Measurements from ENCODE around the gene GIT1. TPM values are rescaled to one million over a fixed set of nuclear protein-coding genes. Genes with fewer than 3 reads are reported as not detected.

The GIT1 gene
- total RNA-seq, 2 donors from 2014 or later = 45.0 to 47.4 TPM

DNA sequence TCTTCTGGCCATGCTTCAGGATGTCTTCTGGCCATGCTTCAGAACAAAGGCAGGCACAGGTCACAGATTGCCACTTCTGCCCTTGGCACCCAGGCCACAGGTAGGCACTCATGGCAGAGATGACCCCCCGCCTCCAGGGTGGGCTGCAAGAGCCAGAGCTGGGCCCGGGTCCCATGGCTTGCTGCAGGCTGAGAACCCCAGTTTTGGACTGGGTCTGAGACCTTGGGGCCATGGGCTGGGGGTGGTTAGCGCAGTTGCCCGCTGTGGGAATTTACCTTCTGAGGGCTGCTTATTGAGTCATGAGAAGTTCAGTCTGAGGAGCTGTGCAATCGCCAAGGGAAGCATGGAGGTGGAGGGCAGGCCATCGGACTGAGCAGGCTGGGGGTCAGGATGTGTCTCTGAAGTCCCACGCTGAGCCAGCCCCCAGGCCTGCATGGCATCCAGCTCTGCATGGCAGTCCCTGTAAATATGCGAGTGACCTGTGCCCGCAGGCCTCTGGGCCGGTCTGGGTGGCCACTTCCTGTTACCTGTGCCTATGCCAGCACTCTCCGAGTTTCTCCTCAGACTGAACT, 5.2 kb upstream of the GIT1 start:
- Mint-ChIP-seq H3K36me3 (ENCODE audit: insufficient read depth in 2 of 2) (no peaks in the 10 kb centered on the region), H3K9me3 (no peaks in the 10 kb centered on the region), H3K4me3 (peak overlapping the region; percentile 79 to 85), H3K4me1 (ENCODE audit: low read depth) (peaks cover 52% of the 10 kb centered on the region), H3K27ac (no peak overlapping the region), H3K27me3 (ENCODE audit: low read depth) (no peaks in the 10 kb centered on the region)
- DNase-seq (no peak), ATAC-seq (replicated peaks in 1 of 2) (no peak)

DNA sequence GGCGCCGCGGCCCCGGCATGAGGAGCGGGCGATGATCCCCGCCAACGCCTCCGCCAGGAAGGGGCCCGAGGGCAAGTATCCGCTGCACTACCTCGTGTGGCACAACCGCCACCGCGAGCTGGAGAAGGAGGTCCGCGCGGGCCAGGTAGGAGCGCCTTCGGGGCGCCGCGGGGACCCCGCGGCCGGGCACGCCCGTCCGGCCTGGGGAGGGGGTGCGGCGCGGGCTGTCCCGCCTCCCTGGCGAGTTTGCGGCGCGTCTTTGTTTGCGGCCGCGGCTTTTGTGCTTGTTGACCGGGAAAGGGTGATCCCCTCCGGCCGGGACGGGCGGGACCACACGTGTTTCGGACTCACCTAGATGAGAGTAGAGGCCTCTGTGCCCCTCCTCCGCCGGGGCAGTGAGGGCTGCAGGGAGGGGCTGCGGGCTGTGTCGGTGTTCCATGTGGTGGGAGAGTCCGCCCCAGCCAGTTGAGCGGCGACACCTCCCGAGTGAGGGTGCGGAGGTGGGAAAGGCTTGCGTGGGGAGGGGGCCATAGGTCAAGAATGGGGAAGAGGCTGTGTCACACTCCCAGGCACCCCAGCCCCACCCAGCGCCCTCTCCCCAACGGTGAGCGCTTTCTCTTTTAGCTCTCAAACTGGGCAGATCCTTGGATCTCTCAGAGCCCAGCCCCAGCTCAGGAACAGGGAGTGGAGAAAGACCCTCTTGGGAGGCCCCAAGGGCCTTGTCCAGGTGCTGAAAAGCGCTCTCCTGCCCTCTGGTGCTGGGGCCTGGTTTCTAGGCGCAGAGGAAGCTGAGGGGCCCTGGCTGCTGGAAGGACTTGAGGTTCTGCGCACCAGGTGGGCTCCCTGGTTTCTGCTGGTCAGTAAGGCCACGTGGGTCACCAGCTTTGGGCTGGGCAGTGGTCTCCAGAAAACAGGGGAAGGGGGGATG, 4.4 kb upstream of the GIT1 start:
- Mint-ChIP-seq H3K9me3 (no peaks in the 10 kb centered on the region), H3K4me1 (ENCODE audit: low read depth) (peaks cover 45% of the 10 kb centered on the region), H3K36me3 (ENCODE audit: insufficient read depth in 2 of 2) (no peaks in the 10 kb centered on the region), H3K27me3 (ENCODE audit: low read depth) (no peaks in the 10 kb centered on the region), H3K4me3 (peak overlapping the region; percentile 79 to 85), H3K27ac (no peak overlapping the region)
- DNase-seq = peak in 1 of 2 donors; percentile 60
- no peak for ATAC-seq (replicated peaks in 1 of 2)

- H3K4me1 Mint-ChIP-seq (ENCODE audit: low read depth) = peaks cover 48% of the 10 kb centered on the region
- ATAC-seq (replicated peaks in 1 of 2) = peak; percentile 11 to 12
- H3K27ac Mint-ChIP-seq = no peak within 1 kb of the TSS
Measured at GRCh38 chr17:29592850-29593551, 3.6 kb upstream of the GIT1 start, which contains the start of gene ANKRD13B. TSS of gene ANKRD13B (plus strand) at chr17:29593132. CDS start at chr17:29593622, 490 bp downstream.

GRCh38 chr17:29591737-29592608, 2.5 kb upstream of the GIT1 start:
- DNase-seq (peak; percentile 88 to 91), ATAC-seq (replicated peaks in 1 of 2) (peak; percentile 47 to 48)
- Mint-ChIP-seq H3K27ac (no peak overlapping the region), H3K4me1 (ENCODE audit: low read depth) (peaks cover 58% of the 10 kb centered on the region), H3K36me3 (ENCODE audit: insufficient read depth in 2 of 2) (no peaks in the 10 kb centered on the region), H3K27me3 (ENCODE audit: low read depth) (no peaks in the 10 kb centered on the region), H3K9me3 (no peaks in the 10 kb centered on the region), H3K4me3 (peak overlapping the region; percentile 89 to 95)

More at GRCh38 chr17:29592850-29593551, 3.6 kb upstream of the GIT1 start, which contains the start of gene ANKRD13B:
- Mint-ChIP-seq H3K27me3 (ENCODE audit: low read depth) (no peaks in the 10 kb centered on the region), H3K4me3 (peak within 1 kb of the TSS; percentile 89 to 95), H3K36me3 (ENCODE audit: insufficient read depth in 2 of 2) (no peaks in the 10 kb centered on the region), H3K9me3 (no peaks in the 10 kb centered on the region)
- peak; percentile 56 to 62 for DNase-seq

GRCh38 chr17:29591146-29591736, 1.8 kb upstream of the GIT1 start:
- peak; percentile 48 to 62 for DNase-seq
- Mint-ChIP-seq H3K36me3 (ENCODE audit: insufficient read depth in 2 of 2) (no peaks in the 10 kb centered on the region), H3K4me3 (peak overlapping the region; percentile 89 to 95), H3K27ac (no peak overlapping the region), H3K4me1 (ENCODE audit: low read depth) (peaks cover 65% of the 10 kb centered on the region), H3K27me3 (ENCODE audit: low read depth) (no peaks in the 10 kb centered on the region), H3K9me3 (no peaks in the 10 kb centered on the region)
- peak in 1 of 2 donors; percentile 17 for ATAC-seq (replicated peaks in 1 of 2)

DNA sequence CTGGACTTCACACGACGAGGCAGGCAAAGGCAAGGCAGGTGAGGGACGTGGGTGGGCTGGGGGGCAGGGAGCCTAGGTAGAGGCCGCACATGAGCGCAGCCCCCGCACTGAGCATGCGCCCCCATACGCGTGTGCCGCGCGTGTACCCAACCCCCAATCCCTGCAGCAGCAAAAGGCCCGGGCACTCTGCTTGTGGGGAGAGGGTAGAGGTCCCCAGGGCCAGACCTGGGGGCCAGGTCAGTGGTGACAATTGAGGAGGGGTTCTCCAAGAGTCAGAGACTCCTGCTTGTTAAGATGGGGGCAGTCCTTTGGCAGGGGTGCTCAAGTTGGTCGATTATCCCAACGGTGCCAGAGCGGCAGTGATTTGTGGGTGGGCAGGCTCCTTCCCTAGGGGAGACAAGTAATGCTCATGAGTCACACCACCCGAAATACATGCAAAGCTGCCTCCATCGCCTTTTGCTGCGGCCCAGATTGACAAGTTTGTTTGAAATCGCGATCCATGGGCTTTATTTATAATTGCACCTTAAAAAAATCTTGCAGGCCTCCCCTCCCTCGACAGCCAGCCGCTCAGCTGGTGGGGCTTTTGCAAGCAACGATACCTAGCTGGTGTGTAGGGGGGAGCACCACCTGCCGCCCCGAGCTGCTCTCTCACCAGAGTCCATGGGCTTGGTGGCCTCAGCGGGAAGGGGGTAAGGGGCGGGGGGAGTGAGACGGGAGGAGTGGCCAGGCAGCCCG, 1.1 kb upstream of the GIT1 start:
- no peaks in the 10 kb centered on the region for H3K27me3 Mint-ChIP-seq (ENCODE audit: low read depth)
- no peaks in the 10 kb centered on the region for H3K36me3 Mint-ChIP-seq (ENCODE audit: insufficient read depth in 2 of 2)
- peak overlapping the region; percentile 89 to 95 for H3K4me3 Mint-ChIP-seq
- no peak for DNase-seq
- no peak overlapping the region for H3K27ac Mint-ChIP-seq
- ATAC-seq (replicated peaks in 1 of 2) = peak in 1 of 2 donors; percentile 2
- H3K9me3 Mint-ChIP-seq = no peaks in the 10 kb centered on the region
- peaks cover 72% of the 10 kb centered on the region for H3K4me1 Mint-ChIP-seq (ENCODE audit: low read depth)

DNA sequence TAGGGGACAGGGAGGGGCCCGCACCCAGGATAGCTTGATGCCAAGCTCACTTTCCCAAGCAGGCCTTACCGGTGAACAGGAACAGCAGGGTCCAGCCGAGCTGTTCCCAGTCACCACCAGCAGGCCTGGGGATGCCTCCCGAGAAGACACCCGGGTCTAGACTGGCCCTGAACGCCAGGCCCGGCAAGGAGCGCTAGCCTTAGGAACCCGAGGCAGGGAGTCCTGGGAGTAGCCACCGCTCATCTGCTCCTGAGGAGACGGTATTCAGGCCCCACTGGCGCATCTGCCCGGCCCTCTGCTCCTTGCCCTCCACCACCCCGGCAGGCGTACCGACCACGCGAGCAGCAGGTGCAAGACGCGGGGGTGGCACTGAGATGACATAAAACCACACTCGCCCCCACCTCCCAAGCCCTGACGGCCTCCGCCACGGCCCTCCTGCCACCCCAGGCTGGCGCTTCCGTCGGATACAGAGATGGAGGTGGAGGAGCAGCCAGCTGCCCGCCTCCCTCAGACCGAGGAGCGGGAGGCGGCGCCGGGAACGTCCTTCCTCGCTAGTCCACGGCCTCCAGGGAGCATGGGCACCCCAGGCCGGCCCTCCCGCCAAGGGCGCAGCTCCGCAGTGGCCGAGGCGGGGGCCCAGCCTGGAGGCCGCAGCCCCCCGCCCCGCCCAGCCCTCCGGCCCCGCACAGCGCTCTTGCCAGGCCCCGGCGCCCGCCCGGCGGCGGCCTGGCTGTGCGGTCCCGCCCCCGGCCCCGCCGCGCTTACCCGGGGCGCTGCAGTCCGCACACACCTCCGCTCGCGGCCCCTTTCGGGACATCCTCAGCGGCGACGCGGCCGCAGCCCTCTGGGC, 661 bp downstream of the GIT1 start:
- Mint-ChIP-seq H3K27ac (peak overlapping the region; percentile 55), H3K36me3 (ENCODE audit: insufficient read depth in 2 of 2) (peaks cover 0 to under 1% of the 10 kb centered on the region in 2 donors), H3K9me3 (no peaks in the 10 kb centered on the region), H3K27me3 (ENCODE audit: low read depth) (no peaks in the 10 kb centered on the region), H3K4me3 (peak overlapping the region; percentile 96), H3K4me1 (ENCODE audit: low read depth) (peaks cover 77% of the 10 kb centered on the region)
- ATAC-seq (replicated peaks in 1 of 2) (peak; percentile 16 to 27), DNase-seq (peak; percentile 60 to 69)

- H3K36me3 Mint-ChIP-seq (ENCODE audit: insufficient read depth in 2 of 2) = peaks cover 4% of the 10 kb centered on the region in 2 donors
- ATAC-seq (replicated peaks in 1 of 2) (no peak), DNase-seq (peak in 1 of 2 donors; percentile 38)
- H3K4me3 Mint-ChIP-seq = peak overlapping the region; percentile 96
- H3K9me3 Mint-ChIP-seq = no peaks in the 10 kb centered on the region
- H3K27me3 Mint-ChIP-seq (ENCODE audit: low read depth) = no peaks in the 10 kb centered on the region
- peaks cover 77% of the 10 kb centered on the region for H3K4me1 Mint-ChIP-seq (ENCODE audit: low read depth)
- peak overlapping the region; percentile 55 for H3K27ac Mint-ChIP-seq
Measured at GRCh38 chr17:29588017-29588561, 1.4 kb downstream of the GIT1 start.

DNA sequence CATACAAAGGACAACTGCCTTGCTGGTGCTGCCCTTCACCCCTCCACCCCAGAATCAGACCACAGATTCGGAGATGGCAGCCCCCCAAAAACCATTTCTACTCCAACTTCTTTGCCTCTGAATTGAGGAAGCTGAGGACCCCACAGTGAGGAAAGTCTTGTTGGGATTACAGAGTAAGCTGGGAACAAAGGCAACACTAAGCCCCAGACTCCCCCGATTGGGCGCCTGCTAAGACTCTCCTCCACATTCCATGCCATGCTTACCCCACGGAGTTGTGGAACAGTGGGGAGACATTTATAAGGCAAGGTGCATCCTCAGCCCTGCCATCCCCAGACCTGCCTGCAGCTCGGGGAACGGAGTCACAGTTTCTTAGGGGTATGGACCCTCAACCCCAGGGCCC, 1.9 kb downstream of the GIT1 start:
- H3K4me3 Mint-ChIP-seq = peak overlapping the region; percentile 96
- no peaks in the 10 kb centered on the region for H3K27me3 Mint-ChIP-seq (ENCODE audit: low read depth)
- ATAC-seq (replicated peaks in 1 of 2) = no peak
- no peak for DNase-seq
- H3K9me3 Mint-ChIP-seq = no peaks in the 10 kb centered on the region
- H3K36me3 Mint-ChIP-seq (ENCODE audit: insufficient read depth in 2 of 2) = peaks cover 6 to 7% of the 10 kb centered on the region in 2 donors
- no peak overlapping the region for H3K27ac Mint-ChIP-seq
- H3K4me1 Mint-ChIP-seq (ENCODE audit: low read depth) = peaks cover 74% of the 10 kb centered on the region

GRCh38 chr17:29586676-29587469, 2.6 kb downstream of the GIT1 start:
- Mint-ChIP-seq H3K4me3 (peak overlapping the region; percentile 96), H3K27me3 (ENCODE audit: low read depth) (no peaks in the 10 kb centered on the region), H3K9me3 (no peaks in the 10 kb centered on the region), H3K36me3 (ENCODE audit: insufficient read depth in 2 of 2) (peaks cover 11% of the 10 kb centered on the region in 2 donors), H3K27ac (peak overlapping the region; percentile 48), H3K4me1 (ENCODE audit: low read depth) (peaks cover 67% of the 10 kb centered on the region)
- ATAC-seq (replicated peaks in 1 of 2) (no peak), DNase-seq (peak in 1 of 2 donors; percentile 25)
